BJ (cell line): Measurements from ENCODE around the gene RADIL. TPM values are rescaled to one million over a fixed set of nuclear protein-coding genes. Genes with fewer than 3 reads are reported as not detected.
"Not testable (repeated sequence)": the region's sequence is repeated elsewhere in the genome, so short reads cannot be mapped to it uniquely, and the experiment has no call there.

Experiments
- CTCF ChIA-PET: fragments of 350-600 bp; formaldehyde crosslinking; extraction: SDS; loops from one replicate; lab custom pipeline; 2021; ENCODE audit warnings: antibody characterized with exemption, inconsistent platforms; lab: Yijun Ruan, JAX
- POLR2A ChIA-PET: fragments of 300-600 bp; sonication (Branson Sonifier 250); formaldehyde crosslinking; extraction: SDS; loops from one replicate; lab custom pipeline; 2021; ENCODE audit warnings: antibody characterized with exemption; lab: Charles Lee
- DNase-seq: peaks from one replicate; pipeline ENCODE4 v3.0.0-alpha.2; 2011; ENCODE audit warnings: low read depth
- H3K27me3 ChIP-seq: 2 replicates; pipeline ENCODE4 v1.6.0; 2011; ENCODE audit warnings: low read length; ENCODE audit not compliant: control insufficient read depth, insufficient read depth
- H3K36me3 ChIP-seq: 2 replicates; pipeline ENCODE4 v1.5.1; 2011; ENCODE audit warnings: low read length; ENCODE audit not compliant: control insufficient read depth, insufficient read depth
- H3K4me3 ChIP-seq: 2 replicates; pipeline ENCODE4 v1.5.1; 2011; ENCODE audit warnings: low read depth, mild to moderate bottlenecking, control low read depth, low read length
- CTCF ChIP-seq: IDR thresholded peaks from 2 replicates; pipeline ENCODE4 v1.5.1; 2011; ENCODE audit warnings: low read depth, mild to moderate bottlenecking, control low read depth, inconsistent platforms, low read length, moderate library complexity; ENCODE audit not compliant: insufficient read depth
- polyA plus RNA-seq: library from polyadenylated mRNA; depleted of rRNA; stranded (reverse); fragments of >200 nt; gene quantifications from 2 replicates; pipeline ENCODE4 v1.2.3, GENCODE V29; 2011

RADIL gene
- polyA plus RNA-seq, 1 experiment, result 1.2 TPM

GRCh38 chr7:4805110-4805983 is 78.2 kb downstream of the RADIL start:
- H3K4me3 ChIP-seq, result no peak overlapping the region
- no peaks in the 10 kb centered on the region for H3K36me3 ChIP-seq
- CTCF ChIA-PET, result no interaction called here
- no peak for TF ChIP-seq CTCF
- H3K27me3 ChIP-seq, result no peaks in the 10 kb centered on the region; the same call in 1 of the 2 replicates
- POLR2A ChIA-PET, result no interaction called here
- no peak for DNase-seq

- POLR2A ChIA-PET, result no interaction called here
- H3K27me3 ChIP-seq, result no peaks in the 10 kb centered on the region; the same call in 1 of the 2 replicates
Measured at GRCh38 chr7:4803397-4804241, 79.9 kb downstream of the RADIL start.

GRCh38 chr7:4802577-4802976 is 80.9 kb downstream of the RADIL start:
- CTCF ChIA-PET, H3K4me3 ChIP-seq, H3K27me3 ChIP-seq, POLR2A ChIA-PET, H3K36me3 ChIP-seq, DNase-seq: not testable (repeated sequence)

More at GRCh38 chr7:4803397-4804241, 79.9 kb downstream of the RADIL start:
- no peak for TF ChIP-seq CTCF
- CTCF ChIA-PET, result no interaction called here
- no peak for DNase-seq
- Histone ChIP-seq H3K4me3 (no peak overlapping the region), H3K36me3 (no peaks in the 10 kb centered on the region)

GRCh38 chr7:4801839-4802231 is 81.7 kb downstream of the RADIL start:
- no peak for TF ChIP-seq CTCF
- POLR2A ChIA-PET, result no interaction called here
- Histone ChIP-seq H3K4me3 (no peak overlapping the region), H3K27me3 (no peaks in the 10 kb centered on the region), H3K36me3 (no peaks in the 10 kb centered on the region)
- CTCF ChIA-PET, result interaction anchor here (1.2 kb wide), 1 partner anchor 284 kb away, joined by 7 read pairs; no protein-coding TSS in a partner anchor
- no peak for DNase-seq

GRCh38 chr7:4800926-4801838 is 82.3 kb downstream of the RADIL start:
- H3K36me3 ChIP-seq, result no peaks in the 10 kb centered on the region
- no peak for TF ChIP-seq CTCF
- ChIA-PET POLR2A (no interaction called here), CTCF (interaction anchor here (0.6 to 1.6 kb wide), 4 partner anchors 82 to 285 kb away, joined by 3 to 12 read pairs (median 8); partner anchors contain the start of gene RADIL)
- H3K4me3 ChIP-seq, result no peak overlapping the region
- H3K27me3 ChIP-seq, result no peaks in the 10 kb centered on the region
- DNase-seq, result no peak
